ENCODE data around the gene BCL2L1.
"Not testable (repeated sequence)": the region's sequence is repeated elsewhere in the genome, so short reads cannot be mapped to it uniquely, and the experiment has no call there.

Gene BCL2L1

GRCh38 chr20:31638317-31638716, 84.4 kb downstream of the BCL2L1 start:
- TF ChIP-seq CTCF (IDR thresholded peaks at IDR 0.05; ENCODE audit: low read depth, low read length): no peak
- no peaks in the 10 kb centered on the region for H3K9me3 ChIP-seq (ENCODE audit: severe bottlenecking)
- H3K27ac ChIP-seq: peak overlapping the region; percentile 58
- H3K36me3 ChIP-seq: no peaks in the 10 kb centered on the region
- H3K27me3 ChIP-seq (ENCODE audit: insufficient read depth, low read depth, severe bottlenecking): no peaks in the 10 kb centered on the region
- DNase-seq: peak; percentile 66
- H3K4me3 ChIP-seq (ENCODE audit: low read depth, low read length): no peak overlapping the region

- H3K27me3 ChIP-seq (ENCODE audit: insufficient read depth, low read depth, severe bottlenecking): no peaks in the 10 kb centered on the region
- DNase-seq: no peak
- H3K9me3 ChIP-seq (ENCODE audit: severe bottlenecking): no peaks in the 10 kb centered on the region
- peak within 1 kb of the TSS; percentile 58 for H3K27ac ChIP-seq
- no peak for TF ChIP-seq CTCF (IDR thresholded peaks at IDR 0.05; ENCODE audit: low read depth, low read length)
- H3K36me3 ChIP-seq: no peaks in the 10 kb centered on the region
- H3K4me3 ChIP-seq (ENCODE audit: low read depth, low read length): no peak within 1 kb of the TSS
Measured at GRCh38 chr20:31637660-31638059, 85.0 kb downstream of the BCL2L1 start, which contains the start of gene COX4I2. TSS of gene COX4I2 (plus strand) at chr20:31637912. CDS start at chr20:31639018, 1,106 bp downstream.

- H3K27ac ChIP-seq: no peak overlapping the region
- H3K36me3 ChIP-seq: no peaks in the 10 kb centered on the region
- no peaks in the 10 kb centered on the region for H3K9me3 ChIP-seq (ENCODE audit: severe bottlenecking)
- no peaks in the 10 kb centered on the region for H3K27me3 ChIP-seq (ENCODE audit: insufficient read depth, low read depth, severe bottlenecking)
- no peak for DNase-seq
- no peak overlapping the region for H3K4me3 ChIP-seq (ENCODE audit: low read depth, low read length)
- TF ChIP-seq CTCF (IDR thresholded peaks at IDR 0.05; ENCODE audit: low read depth, low read length): no peak
Measured at GRCh38 chr20:31633339-31633914, 89.2 kb downstream of the BCL2L1 start.

- no peaks in the 10 kb centered on the region for H3K9me3 ChIP-seq (ENCODE audit: severe bottlenecking)
- H3K36me3 ChIP-seq: no peaks in the 10 kb centered on the region
- no peak for TF ChIP-seq CTCF (IDR thresholded peaks at IDR 0.05; ENCODE audit: low read depth, low read length)
- H3K4me3 ChIP-seq (ENCODE audit: low read depth, low read length): no peak overlapping the region
- H3K27me3 ChIP-seq (ENCODE audit: insufficient read depth, low read depth, severe bottlenecking): no peaks in the 10 kb centered on the region
- no peak overlapping the region for H3K27ac ChIP-seq
- no peak for DNase-seq
Measured at GRCh38 chr20:31632548-31633338, 89.9 kb downstream of the BCL2L1 start.

- no peaks in the 10 kb centered on the region for H3K27me3 ChIP-seq (ENCODE audit: insufficient read depth, low read depth, severe bottlenecking)
- H3K4me3 ChIP-seq (ENCODE audit: low read depth, low read length): no peak overlapping the region
- no peak overlapping the region for H3K27ac ChIP-seq
- no peak for TF ChIP-seq CTCF (IDR thresholded peaks at IDR 0.05; ENCODE audit: low read depth, low read length)
- DNase-seq: no peak
- no peaks in the 10 kb centered on the region for H3K9me3 ChIP-seq (ENCODE audit: severe bottlenecking)
- H3K36me3 ChIP-seq: no peaks in the 10 kb centered on the region
Measured at GRCh38 chr20:31630187-31630790, 92.4 kb downstream of the BCL2L1 start.

- H3K4me3 ChIP-seq (ENCODE audit: low read depth, low read length); H3K27me3 ChIP-seq (ENCODE audit: insufficient read depth, low read depth, severe bottlenecking); DNase-seq; H3K9me3 ChIP-seq (ENCODE audit: severe bottlenecking); H3K36me3 ChIP-seq; H3K27ac ChIP-seq: not testable (repeated sequence)
Measured at GRCh38 chr20:31628057-31628456, 94.6 kb downstream of the BCL2L1 start.

GRCh38 chr20:31626534-31626933, 96.1 kb downstream of the BCL2L1 start:
- H3K9me3 ChIP-seq (ENCODE audit: severe bottlenecking); H3K27me3 ChIP-seq (ENCODE audit: insufficient read depth, low read depth, severe bottlenecking); H3K36me3 ChIP-seq; H3K27ac ChIP-seq; H3K4me3 ChIP-seq (ENCODE audit: low read depth, low read length); DNase-seq: not testable (repeated sequence)

- not testable (repeated sequence) for H3K27ac ChIP-seq; H3K4me3 ChIP-seq (ENCODE audit: low read depth, low read length); H3K9me3 ChIP-seq (ENCODE audit: severe bottlenecking); H3K27me3 ChIP-seq (ENCODE audit: insufficient read depth, low read depth, severe bottlenecking); DNase-seq; H3K36me3 ChIP-seq
Measured at GRCh38 chr20:31623123-31623505, 99.6 kb downstream of the BCL2L1 start.

All from WERI-Rb-1 (cell line).